CD4-positive, alpha-beta memory T cell (primary cell): Measurements from ENCODE around the gene CCDC127. TPM values are rescaled to one million over a fixed set of nuclear protein-coding genes. Genes with fewer than 3 reads are reported as not detected.
A peak's percentile ranks its signal among the peaks of the same experiment; 100 is the strongest.

Source experiments
- CTCF ChIA-PET: fragments of 350-600 bp; sonication (Branson Sonifier 250); formaldehyde crosslinking; loops from one replicate; lab custom pipeline; 2021; ENCODE audit warnings: inconsistent platforms; ENCODE audit not compliant: partially characterized antibody; lab: Charles Lee
- POLR2A ChIA-PET: fragments of 350-600 bp; sonication (Branson Sonifier 250); formaldehyde crosslinking; loops from one replicate; lab custom pipeline; 2021; ENCODE audit not compliant: partially characterized antibody; lab: Charles Lee
- DNase-seq, 5 donors: peaks; one replicate each; pipeline versions ENCODE4 v3.0.0 to v3.0.0-alpha.2; 2020 to 2022; ENCODE audit warnings: mixed read lengths in 1 of 5
- H3K27ac ChIP-seq: one replicate; pipeline ENCODE4 v1.7.0; 2013; ENCODE audit warnings: low read depth, low read length
- H3K27me3 ChIP-seq: 2 replicates; pipeline ENCODE4 v1.7.0; 2013; ENCODE audit warnings: mild to moderate bottlenecking, low read length, moderate library complexity; ENCODE audit not compliant: insufficient read depth
- H3K36me3 ChIP-seq: 2 replicates; pipeline ENCODE4 v1.7.0; 2013; ENCODE audit warnings: mild to moderate bottlenecking, low read length, moderate library complexity; ENCODE audit not compliant: insufficient read depth
- H3K4me1 ChIP-seq: 2 replicates; pipeline ENCODE4 v1.7.0; 2013; ENCODE audit warnings: mild to moderate bottlenecking, low read length, moderate library complexity; ENCODE audit not compliant: insufficient read depth
- H3K4me3 ChIP-seq, 2 donors: one replicate each; pipeline ENCODE4 v1.7.0; 2013; ENCODE audit warnings: low read length in 2 of 2, mild to moderate bottlenecking in 1 of 2
- H3K9me3 ChIP-seq, 2 donors: one replicate each; pipeline ENCODE4 v1.7.0; 2013; ENCODE audit warnings: low read length in 2 of 2, control low read depth in 1 of 2; ENCODE audit not compliant: control insufficient read depth in 1 of 2
- H3K27ac Mint-ChIP-seq, 7 donors: one replicate each; pipeline ENCODE4 v1.8.0; 2020 to 2021; ENCODE audit warnings: mixed read lengths in 7 of 7, mild to moderate bottlenecking in 6 of 7, inconsistent platforms in 3 of 7, moderate library complexity in 3 of 7
- H3K27me3 Mint-ChIP-seq, 2 donors: one replicate each; pipeline ENCODE4 v1.8.0; 2020 to 2021; ENCODE audit warnings: mixed read lengths in 2 of 2
- H3K36me3 Mint-ChIP-seq, 2 donors: one replicate each; pipeline ENCODE4 v1.8.0; 2020 to 2021; ENCODE audit warnings: mixed read lengths in 2 of 2, inconsistent platforms in 1 of 2, mild to moderate bottlenecking in 1 of 2
- H3K4me1 Mint-ChIP-seq, 4 donors: one replicate each; pipeline ENCODE4 v1.8.0; 2020 to 2021; ENCODE audit warnings: mixed read lengths in 4 of 4, mild to moderate bottlenecking in 1 of 4
- H3K4me3 Mint-ChIP-seq, 8 donors: one replicate each; pipeline ENCODE4 v1.8.0; 2020 to 2021; ENCODE audit warnings: mixed read lengths in 8 of 8, mild to moderate bottlenecking in 7 of 8, moderate library complexity in 6 of 8, inconsistent platforms in 3 of 8
- H3K9me3 Mint-ChIP-seq, 8 donors: one replicate each; pipeline ENCODE4 v1.8.0; 2020 to 2021; ENCODE audit warnings: mixed read lengths in 8 of 8, mild to moderate bottlenecking in 5 of 8, inconsistent platforms in 3 of 8, moderate library complexity in 1 of 8
- intact Hi-C: fragments of 100-400 bp; cut with micrococcal nuclease; formaldehyde crosslinking; loops from one replicate; pipeline ENCODE4 v1.15.1; 2023
- polyA plus RNA-seq, 2 donors: library from polyadenylated mRNA; unstranded; fragments of 300-500 nt; fragmentation: Illumina TruSeq; gene quantifications; one replicate each; pipeline ENCODE4 v1.2.3, GENCODE V29; 2021
- total RNA-seq, 2 experiments: library from RNA; stranded (reverse); gene quantifications; one replicate each; pipeline ENCODE4 v1.2.3, GENCODE V29; 2021

The CCDC127 gene
- total and polyA plus RNA-seq, 4 experiments from 2014 or later: 2.9 to 7.7 (median 5.9) TPM

DNA sequence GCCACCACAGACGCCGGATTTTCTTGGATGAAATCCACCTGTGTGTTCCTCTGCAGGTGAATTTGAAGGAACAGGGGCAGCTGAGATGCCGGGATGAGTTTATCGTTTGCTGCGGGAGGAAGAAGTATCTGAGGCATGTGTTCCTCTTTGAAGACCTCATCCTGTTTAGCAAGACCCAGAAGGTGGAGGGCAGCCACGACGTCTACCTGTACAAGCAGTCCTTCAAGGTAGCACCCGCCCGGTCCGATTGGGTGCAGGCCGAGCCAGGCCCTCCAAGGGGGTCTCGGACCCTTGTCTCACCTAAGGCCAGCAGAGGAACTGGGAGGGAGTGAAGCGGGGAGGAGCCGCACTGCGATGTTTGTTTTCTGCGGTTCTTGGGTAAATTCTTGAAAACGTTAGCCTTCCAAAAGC, 45.1 kb downstream of the CCDC127 start:
- ChIA-PET CTCF (no interaction called here), POLR2A (no interaction called here)
- H3K27ac ChIP-seq: no peak overlapping the region
- H3K27me3 Mint-ChIP-seq: peaks cover 3 to 7% of the 10 kb centered on the region in 2 donors
- H3K4me3 Mint-ChIP-seq: no peak overlapping the region
- H3K36me3 Mint-ChIP-seq: no peaks in the 10 kb centered on the region
- H3K4me1 Mint-ChIP-seq: no peaks in the 10 kb centered on the region
- DNase-seq: no peak
- intact Hi-C loops: no loop called here
- H3K9me3 ChIP-seq: no peaks in the 10 kb centered on the region
- H3K27me3 ChIP-seq: no peaks in the 10 kb centered on the region
- H3K4me3 ChIP-seq: no peak overlapping the region
- no peaks in the 10 kb centered on the region for H3K9me3 Mint-ChIP-seq
- H3K4me1 ChIP-seq: no peaks in the 10 kb centered on the region
- H3K27ac Mint-ChIP-seq: peak overlapping the region in 1 of 7 donors; percentile 13
- H3K36me3 ChIP-seq: no peaks in the 10 kb centered on the region

- CTCF ChIA-PET: no interaction called here
- no peak for DNase-seq
- no peak overlapping the region for H3K27ac ChIP-seq
- H3K27me3 Mint-ChIP-seq: peaks cover 3 to 7% of the 10 kb centered on the region in 2 donors
- H3K4me1 ChIP-seq: no peaks in the 10 kb centered on the region
- H3K9me3 Mint-ChIP-seq: no peaks in the 10 kb centered on the region
- H3K4me1 Mint-ChIP-seq: no peaks in the 10 kb centered on the region
- H3K27me3 ChIP-seq: no peaks in the 10 kb centered on the region
- no peak overlapping the region for H3K4me3 ChIP-seq
- intact Hi-C loops: no loop called here
- no peaks in the 10 kb centered on the region for H3K36me3 Mint-ChIP-seq
- no peak overlapping the region for H3K27ac Mint-ChIP-seq
- H3K36me3 ChIP-seq: no peaks in the 10 kb centered on the region
- no peak overlapping the region for H3K4me3 Mint-ChIP-seq
- POLR2A ChIA-PET: no interaction called here
- H3K9me3 ChIP-seq: no peaks in the 10 kb centered on the region
These were observed 45.5 kb downstream of the CCDC127 start for GRCh38 chr5:172421-172820.

DNA sequence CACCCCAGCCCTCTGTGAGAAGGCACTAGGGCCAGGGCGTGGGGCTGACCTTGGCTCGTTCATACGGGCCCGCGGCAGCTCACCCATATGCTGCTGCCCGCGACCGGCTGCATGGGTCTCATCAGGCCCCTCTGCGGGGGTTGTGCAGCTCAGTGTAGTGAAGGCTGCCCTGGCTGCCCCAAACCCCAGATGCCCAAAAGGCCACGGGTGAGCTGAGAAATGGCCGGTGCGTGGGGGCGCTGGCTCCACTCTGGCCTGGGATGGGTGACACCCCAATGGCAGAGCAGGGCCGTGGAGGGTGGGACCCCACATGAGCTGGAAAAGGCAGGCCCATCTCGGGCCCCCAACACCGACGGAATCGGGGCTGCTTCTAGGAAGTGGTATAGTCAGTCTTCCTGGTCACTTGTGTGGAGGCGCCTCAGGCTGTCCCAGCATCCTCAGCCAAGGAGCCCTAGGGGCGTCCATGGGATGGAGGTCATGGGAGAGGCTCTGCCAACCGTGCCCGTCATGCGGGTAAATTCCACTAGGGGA, 46.1 kb downstream of the CCDC127 start:
- Histone ChIP-seq H3K4me1 (no peaks in the 10 kb centered on the region), H3K27ac (no peak overlapping the region), H3K27me3 (no peaks in the 10 kb centered on the region), H3K9me3 (no peaks in the 10 kb centered on the region), H3K4me3 (no peak overlapping the region), H3K36me3 (no peaks in the 10 kb centered on the region)
- no peak for DNase-seq
- no peak overlapping the region for H3K4me3 Mint-ChIP-seq
- no peaks in the 10 kb centered on the region for H3K9me3 Mint-ChIP-seq
- no peaks in the 10 kb centered on the region for H3K4me1 Mint-ChIP-seq
- ChIA-PET POLR2A (no interaction called here), CTCF (no interaction called here)
- peaks cover 3 to 7% of the 10 kb centered on the region in 2 donors for H3K27me3 Mint-ChIP-seq
- no peak overlapping the region for H3K27ac Mint-ChIP-seq
- H3K36me3 Mint-ChIP-seq: no peaks in the 10 kb centered on the region
- intact Hi-C loops: no loop called here

- H3K4me1 Mint-ChIP-seq: no peaks in the 10 kb centered on the region
- no peak for DNase-seq
- H3K27me3 Mint-ChIP-seq: peaks cover 3 to 7% of the 10 kb centered on the region in 2 donors
- POLR2A ChIA-PET: no interaction called here
- CTCF ChIA-PET: no interaction called here
- H3K9me3 Mint-ChIP-seq: no peaks in the 10 kb centered on the region
- Histone ChIP-seq H3K4me3 (no peak overlapping the region), H3K4me1 (no peaks in the 10 kb centered on the region), H3K27me3 (no peaks in the 10 kb centered on the region), H3K36me3 (no peaks in the 10 kb centered on the region), H3K9me3 (no peaks in the 10 kb centered on the region), H3K27ac (no peak overlapping the region)
- H3K36me3 Mint-ChIP-seq: no peaks in the 10 kb centered on the region
- intact Hi-C loops: no loop called here
- no peak overlapping the region for H3K27ac Mint-ChIP-seq
- no peak overlapping the region for H3K4me3 Mint-ChIP-seq
These were observed 46.8 kb downstream of the CCDC127 start for GRCh38 chr5:170971-171800.

GRCh38 chr5:169728-170094, 48.2 kb downstream of the CCDC127 start:
- Mint-ChIP-seq H3K27ac (no peak overlapping the region), H3K4me3 (no peak overlapping the region), H3K9me3 (no peaks in the 10 kb centered on the region), H3K4me1 (no peaks in the 10 kb centered on the region), H3K36me3 (no peaks in the 10 kb centered on the region), H3K27me3 (peaks cover 3 to 5% of the 10 kb centered on the region in 2 donors)
- Histone ChIP-seq H3K9me3 (no peaks in the 10 kb centered on the region), H3K36me3 (no peaks in the 10 kb centered on the region), H3K27me3 (no peaks in the 10 kb centered on the region), H3K4me1 (no peaks in the 10 kb centered on the region), H3K4me3 (no peak overlapping the region), H3K27ac (no peak overlapping the region)
- DNase-seq: no peak
- intact Hi-C loops: no loop called here
- ChIA-PET POLR2A (no interaction called here), CTCF (no interaction called here)

DNA sequence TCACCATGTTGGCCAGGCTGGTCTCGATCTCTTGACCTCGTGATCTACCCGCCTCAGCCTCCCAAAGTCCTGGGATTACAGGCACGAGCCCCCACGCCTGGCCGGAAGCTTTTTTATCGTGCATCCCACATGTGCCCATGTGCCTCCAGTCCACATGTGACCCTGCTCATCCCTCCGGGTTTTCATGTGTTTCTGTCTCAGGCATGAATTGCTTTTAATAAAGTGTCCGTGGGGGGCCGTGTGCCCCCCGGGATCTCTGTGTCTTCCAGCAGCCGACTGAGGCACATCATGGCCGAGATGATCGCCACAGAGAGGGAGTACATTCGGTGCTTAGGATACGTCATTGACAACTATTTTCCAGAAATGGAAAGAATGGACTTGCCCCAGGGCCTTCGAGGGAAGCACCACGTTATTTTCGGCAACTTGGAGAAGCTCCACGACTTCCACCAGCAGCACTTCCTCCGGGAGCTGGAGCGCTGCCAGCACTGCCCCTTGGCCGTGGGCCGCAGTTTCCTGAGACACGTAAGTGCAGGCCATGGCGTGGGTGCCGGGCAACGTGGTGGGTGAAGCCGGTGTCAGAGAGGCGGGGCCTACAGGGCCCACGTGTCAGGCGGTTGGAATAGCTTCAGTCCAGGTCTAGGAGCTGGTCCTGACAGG, 48.8 kb downstream of the CCDC127 start:
- Mint-ChIP-seq H3K27me3 (peaks cover 0 to 5% of the 10 kb centered on the region in 2 donors), H3K27ac (no peak overlapping the region), H3K36me3 (no peaks in the 10 kb centered on the region), H3K4me3 (no peak overlapping the region), H3K9me3 (no peaks in the 10 kb centered on the region), H3K4me1 (no peaks in the 10 kb centered on the region)
- Histone ChIP-seq H3K9me3 (no peaks in the 10 kb centered on the region), H3K4me1 (no peaks in the 10 kb centered on the region), H3K4me3 (no peak overlapping the region), H3K27me3 (no peaks in the 10 kb centered on the region), H3K36me3 (no peaks in the 10 kb centered on the region), H3K27ac (no peak overlapping the region)
- CTCF ChIA-PET: no interaction called here
- intact Hi-C loops: no loop called here
- no peak for DNase-seq
- POLR2A ChIA-PET: no interaction called here

DNA sequence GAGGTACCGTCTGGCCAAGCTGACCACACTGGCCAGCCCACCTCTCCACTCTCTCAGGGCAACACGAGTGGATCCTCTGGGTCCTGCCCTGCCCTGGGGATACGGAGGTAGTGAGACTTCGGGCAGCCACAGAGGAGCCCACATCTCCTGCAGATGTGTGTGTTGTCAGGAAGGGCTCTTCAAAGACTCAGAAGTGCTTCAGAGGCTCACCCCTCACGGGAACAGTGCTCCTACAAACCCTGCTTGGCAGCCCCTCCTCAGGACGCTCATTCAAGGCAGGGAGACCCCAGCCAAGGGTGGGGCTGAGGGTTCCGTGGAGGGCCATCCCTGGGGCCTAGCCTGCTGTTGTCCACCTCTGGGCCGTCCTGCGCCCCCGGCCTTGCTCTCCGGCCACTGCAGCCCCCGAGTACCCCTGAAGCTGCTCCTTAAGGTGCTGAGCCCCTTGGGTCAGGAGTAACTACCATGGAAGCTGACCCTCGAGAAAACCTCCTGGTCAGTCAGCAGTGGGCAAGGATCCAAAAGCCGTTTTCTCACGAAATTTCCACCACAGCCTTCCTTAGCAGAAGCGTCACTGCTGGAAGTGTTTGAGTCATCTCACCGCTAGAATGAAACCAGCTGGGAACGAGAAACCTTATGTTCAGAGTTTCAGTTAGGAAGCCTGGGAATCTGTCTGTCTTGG, 49.8 kb downstream of the CCDC127 start:
- H3K36me3 ChIP-seq: no peaks in the 10 kb centered on the region
- intact Hi-C loops: no loop called here
- Mint-ChIP-seq H3K4me1 (no peaks in the 10 kb centered on the region), H3K4me3 (no peak overlapping the region), H3K9me3 (no peaks in the 10 kb centered on the region), H3K27ac (no peak overlapping the region), H3K27me3 (peaks cover 0 to 5% of the 10 kb centered on the region in 2 donors), H3K36me3 (no peaks in the 10 kb centered on the region)
- CTCF ChIA-PET: no interaction called here
- no peaks in the 10 kb centered on the region for H3K4me1 ChIP-seq
- H3K27ac ChIP-seq: no peak overlapping the region
- H3K27me3 ChIP-seq: no peaks in the 10 kb centered on the region
- H3K9me3 ChIP-seq: no peaks in the 10 kb centered on the region
- DNase-seq: no peak
- no peak overlapping the region for H3K4me3 ChIP-seq
- POLR2A ChIA-PET: no interaction called here
